Stimulated activated CD8-positive, alpha-beta memory T cell treated with anti-CD3 and anti-CD28 coated beads, Interleukin-12 subunit alpha, Interleukin-12 subunit beta, amount 100 ng/mL, for 24 hours (primary cell): Measurements from ENCODE around the gene RHD.
A peak's percentile ranks its signal among the peaks of the same experiment; 100 is the strongest.
"Not testable (repeated sequence)": the region's sequence is repeated elsewhere in the genome, so short reads cannot be mapped to it uniquely, and the experiment has no call there.

Experiments used
- DNase-seq: peaks from one replicate; pipeline ENCODE4 v3.0.0-alpha.2; 2020; ENCODE audit errors: extremely low read depth

RHD gene

DNA sequence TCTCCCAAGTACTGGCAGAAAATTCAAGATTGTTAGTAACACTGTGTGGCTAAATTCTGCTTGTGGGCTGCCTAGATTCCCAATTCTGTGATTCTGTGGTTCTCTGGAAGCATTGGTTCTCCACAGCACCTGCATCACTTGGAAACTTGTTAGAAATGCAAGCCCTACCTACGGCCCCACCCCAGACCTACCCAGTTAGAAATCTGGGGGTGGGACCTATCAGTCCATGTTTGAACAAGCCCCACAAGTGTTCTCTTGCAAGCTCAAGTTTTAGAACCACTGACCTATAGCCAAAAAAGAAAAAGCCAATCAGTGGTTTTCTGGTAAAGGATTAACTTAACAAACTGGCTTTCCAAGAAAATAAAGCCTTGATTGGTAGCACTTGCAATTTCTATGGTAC is 35.9 kb downstream of the RHD start:
- DNase-seq, result not testable (repeated sequence)

DNA sequence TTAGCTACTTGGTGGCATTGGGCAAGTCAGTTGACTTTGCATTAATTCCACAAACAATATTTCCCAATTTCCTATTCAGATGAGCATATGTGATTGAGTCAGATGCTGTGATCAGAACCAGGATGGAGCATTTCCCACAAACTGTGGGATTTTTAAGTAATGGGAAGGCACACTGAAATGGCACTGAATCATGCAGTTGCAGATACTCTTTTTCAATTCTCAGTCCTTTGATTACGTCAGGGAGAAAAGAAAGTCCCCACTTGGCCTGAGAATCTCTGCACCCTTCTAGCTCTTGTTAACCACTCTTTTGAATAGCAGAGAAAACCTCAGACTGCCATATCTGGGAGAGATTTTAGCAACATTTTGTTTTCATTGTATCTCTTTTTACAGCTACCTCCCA is 36.8 kb downstream of the RHD start:
- DNase-seq, result not testable (repeated sequence)

DNA sequence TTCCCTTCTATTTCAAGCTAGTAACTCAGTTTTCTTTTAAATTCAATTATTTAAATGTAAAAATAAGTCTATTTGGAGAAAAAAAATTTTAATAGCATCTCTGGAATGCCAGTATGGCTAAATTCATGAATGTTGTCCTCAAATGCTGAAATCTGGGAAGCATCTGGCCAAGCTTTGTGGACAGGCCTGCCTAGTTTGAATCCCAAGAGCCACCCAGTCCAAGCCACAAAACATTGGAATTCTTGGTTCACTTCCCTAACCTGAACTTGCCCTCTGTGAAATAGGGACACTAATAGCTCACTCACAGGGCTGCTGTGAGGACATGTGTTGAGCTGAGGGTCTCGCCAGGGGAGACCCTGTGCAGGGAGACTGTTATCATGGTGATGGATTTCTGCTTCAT is 37.2 kb downstream of the RHD start:
- DNase-seq, result not testable (repeated sequence)

DNA sequence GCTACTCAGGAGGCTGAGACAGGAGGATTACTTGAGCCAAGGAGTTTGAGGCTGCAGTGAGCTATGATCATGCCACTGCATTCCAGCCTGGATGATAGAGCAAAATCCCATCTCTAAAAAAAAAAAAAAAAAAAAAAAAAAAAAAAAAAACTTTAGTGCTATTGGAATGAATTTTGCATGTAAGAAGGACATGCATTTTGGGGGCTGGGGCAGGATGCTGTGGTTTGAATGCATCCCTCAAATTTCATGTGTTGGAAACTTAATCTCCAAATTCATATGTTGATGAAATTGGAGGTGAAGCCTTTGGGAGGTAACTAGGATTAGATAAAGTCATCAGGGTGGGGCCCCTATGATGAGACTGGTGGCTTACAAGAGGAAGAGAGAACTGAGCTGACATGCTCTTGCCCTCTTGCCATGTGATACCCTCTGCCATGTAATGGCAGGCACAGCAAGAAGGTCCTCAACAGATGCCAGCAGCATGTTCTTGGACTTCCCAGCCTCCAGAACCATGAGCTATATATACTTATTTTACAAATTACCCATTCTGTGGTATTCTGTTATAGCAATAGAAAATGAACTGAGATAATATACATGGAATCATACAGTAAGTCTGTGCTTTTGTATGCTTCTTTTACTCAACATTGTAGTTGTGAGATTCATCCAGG is 40.6 kb downstream of the RHD start:
- DNase-seq, result not testable (repeated sequence)

DNA sequence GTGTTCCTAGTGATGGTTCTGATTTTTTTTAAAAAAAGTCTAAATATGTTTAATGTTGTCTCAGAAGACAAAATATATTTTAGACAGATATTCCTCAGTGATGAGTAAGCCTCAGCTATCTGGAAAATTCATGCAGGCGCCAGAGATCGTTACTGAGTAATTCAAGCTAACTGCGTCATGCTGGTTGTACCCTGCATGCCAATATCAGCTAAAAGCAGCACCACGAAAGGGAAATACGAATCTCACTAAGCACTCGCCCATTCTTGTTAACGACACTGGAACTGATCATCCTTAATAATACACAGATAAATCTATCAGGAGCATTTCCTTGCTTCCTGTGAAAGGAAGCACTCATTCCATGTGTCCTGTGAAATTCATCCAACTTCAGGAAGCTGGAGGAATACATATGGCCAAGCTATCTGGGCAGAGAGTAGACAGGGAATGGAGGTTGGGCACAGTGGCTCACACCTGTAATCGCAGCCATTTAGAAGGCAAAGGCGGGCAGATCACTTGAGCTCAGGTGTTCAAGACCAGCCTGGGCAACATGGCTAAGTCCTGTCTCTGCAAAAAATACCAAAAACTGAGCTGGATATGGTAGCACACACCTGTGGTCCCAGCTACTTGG is 48.1 kb downstream of the RHD start:
- not testable (repeated sequence) for DNase-seq

DNA sequence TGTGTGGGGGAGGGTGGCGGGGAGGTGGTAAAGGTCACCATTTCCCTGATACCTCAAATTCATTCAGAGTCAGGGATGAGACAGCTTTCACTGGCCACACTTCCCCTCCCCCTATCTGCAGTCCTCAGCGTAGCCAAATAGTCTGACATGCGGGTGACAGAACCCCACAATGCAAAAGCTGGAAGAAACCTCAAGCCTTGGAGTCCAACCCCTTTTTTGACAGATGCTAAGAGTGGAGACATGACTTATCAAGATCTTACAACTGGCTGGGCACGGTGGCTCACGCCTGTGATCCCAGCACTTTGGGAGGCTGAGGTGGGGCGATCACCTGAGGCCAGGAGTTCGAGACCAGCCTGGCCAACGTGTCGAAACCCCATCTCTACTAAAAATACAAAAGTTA is 49.8 kb downstream of the RHD start:
- DNase-seq, result not testable (repeated sequence)

DNA sequence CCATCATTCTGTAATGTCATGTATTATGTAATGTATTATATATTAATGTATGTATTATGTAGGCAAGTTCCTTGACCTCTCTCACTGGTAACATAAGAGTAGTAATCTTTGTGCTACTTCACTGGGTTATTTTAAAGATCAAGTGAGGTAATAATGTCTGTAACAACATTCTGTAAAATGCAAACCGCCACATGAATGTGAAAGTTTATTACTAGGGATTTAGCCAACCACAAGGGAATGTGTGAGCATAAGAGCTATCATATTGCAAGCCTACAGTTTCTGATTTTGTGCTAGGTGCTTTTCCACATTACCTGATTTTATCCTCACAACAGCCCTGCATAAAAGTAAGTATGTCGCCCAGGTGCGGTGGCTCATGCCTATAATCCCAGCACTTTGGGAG is 52.1 kb downstream of the RHD start:
- not testable (repeated sequence) for DNase-seq

DNA sequence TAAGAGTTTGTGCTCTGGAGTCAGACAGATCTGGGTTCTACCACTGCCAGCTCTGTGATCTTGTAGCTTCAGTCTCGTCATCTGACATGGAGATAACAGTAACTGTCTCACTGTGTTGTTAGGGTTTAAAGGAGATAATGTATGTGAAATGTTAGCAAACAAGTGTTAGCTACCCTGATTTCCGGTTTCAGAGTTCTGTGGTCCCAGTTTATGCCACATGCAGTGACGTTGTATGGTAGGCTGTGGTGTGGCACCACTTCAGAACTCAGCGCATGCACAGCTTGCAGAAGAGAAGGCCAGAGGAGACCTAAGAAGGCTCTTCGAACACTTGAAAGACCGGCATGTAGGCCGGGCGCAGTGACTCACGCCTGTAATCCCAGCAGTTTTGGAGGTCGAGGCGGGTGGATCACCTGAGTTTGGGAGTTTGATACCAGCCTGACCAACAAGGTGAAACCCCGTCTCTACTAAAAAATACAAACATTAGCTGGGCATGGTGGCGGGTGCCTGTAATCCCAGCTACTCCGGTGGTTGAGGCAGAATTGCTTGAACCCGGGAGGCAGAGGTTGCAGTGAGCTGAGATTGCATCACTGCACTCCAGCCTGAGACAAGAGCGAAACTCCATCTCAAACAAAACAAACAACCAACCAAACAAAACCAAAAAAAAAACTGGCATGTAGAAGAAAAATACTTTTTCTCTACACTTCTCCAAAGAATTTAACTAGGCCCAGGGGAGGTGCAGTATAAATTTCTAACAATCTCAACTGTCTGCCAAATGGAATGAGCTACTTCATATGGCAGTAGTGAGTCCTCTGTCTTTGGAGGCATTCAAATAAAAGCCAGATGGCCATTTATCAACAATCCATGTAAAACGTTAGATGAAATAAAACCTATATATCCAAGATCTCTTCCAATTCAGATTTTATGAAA is 55.8 kb downstream of the RHD start:
- DNase-seq, result not testable (repeated sequence)

DNA sequence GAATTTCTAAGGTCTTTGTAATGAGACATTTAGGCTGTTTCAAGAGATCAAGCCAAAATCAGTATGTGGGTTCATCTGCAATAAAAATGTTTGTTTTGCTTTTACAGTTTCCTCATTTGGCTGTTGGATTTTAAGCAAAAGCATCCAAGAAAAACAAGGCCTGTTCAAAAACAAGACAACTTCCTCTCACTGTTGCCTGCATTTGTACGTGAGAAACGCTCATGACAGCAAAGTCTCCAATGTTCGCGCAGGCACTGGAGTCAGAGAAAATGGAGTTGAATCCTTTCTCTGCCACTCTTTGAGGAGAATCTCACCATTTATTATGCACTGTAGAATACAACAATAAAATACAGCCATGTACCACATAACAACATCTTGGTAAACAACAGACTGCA is 56.5 kb downstream of the RHD start:
- not testable (repeated sequence) for DNase-seq

DNA sequence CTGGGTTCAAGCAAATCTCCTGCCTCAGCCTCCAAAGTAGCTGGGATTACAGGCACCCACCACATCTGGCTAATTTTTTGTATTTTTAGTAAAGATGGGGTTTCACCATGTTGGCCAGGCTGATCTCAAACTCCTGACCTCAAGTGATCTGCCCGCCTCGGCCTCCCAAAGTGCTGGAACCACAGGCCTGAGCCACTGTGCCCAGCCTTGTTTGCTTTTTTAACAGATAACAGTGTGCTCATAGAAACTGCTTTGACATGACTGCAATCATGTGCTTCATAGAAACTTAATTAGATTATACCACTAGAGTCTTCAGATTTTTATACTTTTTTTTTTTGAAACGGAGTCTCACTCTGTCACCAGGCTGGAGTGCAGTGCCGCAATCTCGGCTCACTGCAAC is 57.0 kb downstream of the RHD start:
- not testable (repeated sequence) for DNase-seq

DNA sequence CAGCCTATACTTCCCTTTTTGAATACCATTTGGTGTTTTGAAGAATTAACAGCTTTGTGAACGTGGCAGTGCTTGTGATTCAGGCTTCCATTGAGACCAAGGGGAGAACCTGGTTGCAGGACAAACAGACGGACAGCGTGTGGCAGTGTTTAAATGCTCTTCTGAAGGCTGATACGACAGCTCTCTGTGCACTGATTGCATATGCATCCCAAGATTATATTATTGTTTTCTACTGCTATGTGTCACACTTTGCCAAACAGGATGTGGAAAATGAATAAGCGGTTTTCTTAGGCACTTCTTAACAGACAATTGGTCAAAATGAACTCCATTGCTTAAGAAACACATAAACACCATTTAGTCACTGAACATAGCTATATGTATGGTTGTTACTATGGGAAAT is 57.6 kb downstream of the RHD start:
- DNase-seq, result not testable (repeated sequence)

DNA sequence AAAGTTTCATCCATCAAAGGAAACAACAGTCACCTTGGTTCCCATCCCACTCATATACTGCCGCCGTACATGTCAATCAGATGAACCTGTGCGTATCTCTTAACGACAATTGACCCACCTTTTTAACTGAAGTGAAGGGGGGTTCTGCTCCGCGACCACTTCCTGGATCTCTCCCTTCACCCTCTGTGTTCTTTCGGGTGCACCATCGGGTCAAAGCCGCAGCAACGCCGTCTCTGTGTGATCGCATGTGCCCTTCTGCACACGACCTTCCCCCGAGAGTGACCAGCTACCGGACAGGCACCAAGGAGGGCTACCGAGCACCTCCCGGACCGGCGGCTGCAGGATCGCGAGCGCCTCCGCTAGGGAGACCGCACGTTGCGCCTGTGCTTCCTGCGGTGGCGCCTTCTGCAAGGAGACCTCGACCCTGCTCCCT is 64.6 kb downstream of the RHD start:
- not testable (repeated sequence) for DNase-seq

DNA sequence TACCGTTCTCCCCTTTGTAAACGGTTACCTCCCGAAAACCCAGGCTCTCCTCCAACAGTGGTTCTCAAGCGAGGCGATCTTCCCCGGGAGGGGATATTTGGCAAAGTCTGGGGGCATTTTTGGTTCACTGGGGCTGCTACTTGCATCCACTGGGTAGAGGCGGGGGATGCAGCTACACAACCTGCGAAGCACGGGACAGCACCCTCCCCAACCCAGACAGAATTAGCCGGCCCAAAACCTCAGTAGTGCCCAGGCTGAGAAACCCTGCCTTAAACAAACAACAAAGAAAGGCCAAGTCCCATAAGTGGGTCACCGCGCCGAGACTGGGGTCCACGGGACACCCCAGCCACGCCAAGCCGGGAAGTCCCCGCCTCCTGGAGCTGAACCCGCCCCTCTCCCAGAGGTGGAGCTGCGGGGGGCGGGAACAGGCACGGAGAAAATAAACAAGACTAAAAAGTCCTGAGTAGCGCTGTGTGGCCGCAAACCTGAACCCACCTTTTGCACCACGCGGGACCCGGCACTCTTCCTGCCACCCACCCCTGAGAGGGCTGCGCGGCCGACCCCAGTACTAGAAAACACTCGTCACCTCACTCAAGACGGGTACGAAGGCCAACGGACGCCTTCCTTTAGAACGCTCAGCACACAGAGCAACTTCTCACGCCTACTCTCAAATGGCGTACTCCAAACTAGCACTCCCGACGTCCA is 65.3 kb downstream of the RHD start:
- not testable (repeated sequence) for DNase-seq

DNA sequence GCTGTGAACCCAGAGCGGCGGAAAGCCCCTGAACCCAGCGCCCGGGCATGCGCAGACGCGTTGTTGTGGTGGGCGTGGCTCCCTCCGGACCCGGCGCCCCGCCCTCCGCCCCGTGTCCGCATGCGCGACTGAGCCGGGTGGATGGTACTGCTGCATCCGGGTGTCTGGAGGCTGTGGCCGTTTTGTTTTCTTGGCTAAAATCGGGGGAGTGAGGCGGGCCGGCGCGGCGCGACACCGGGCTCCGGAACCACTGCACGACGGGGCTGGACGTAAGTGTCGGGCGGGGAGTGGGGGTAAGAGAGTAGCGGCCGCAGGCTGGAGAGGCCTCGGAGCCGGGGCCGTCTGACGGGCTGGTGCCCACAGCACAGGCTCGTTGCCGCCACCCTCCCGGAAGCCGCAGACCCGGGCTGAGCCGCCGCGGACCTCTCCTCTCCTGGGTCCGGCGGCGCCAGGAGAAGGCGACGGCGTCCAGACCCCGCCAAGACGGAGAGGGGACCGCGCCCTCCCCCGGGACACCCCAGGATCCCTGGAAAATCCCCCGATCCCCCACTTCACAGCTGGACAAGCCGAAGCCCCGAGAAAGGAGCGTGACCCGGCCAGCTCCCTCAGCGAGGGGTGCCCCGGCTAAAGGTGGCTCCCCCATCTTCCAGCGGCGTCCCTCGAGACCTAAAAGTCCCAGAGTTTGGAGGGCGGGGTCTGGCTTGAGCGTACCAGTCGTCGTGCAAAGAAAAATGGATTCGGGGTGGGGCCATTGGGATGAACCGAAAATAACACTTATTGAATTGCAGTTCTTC is 66.1 kb downstream of the RHD start, which contains the start of gene TMEM50A:
Gene TMEM50A, plus strand, starts transcription at position 147 of the 794 bp plus-strand sequence. CDS start 2,153 bp downstream, outside the sequence.
- DNase-seq, result peak; percentile 71

DNA sequence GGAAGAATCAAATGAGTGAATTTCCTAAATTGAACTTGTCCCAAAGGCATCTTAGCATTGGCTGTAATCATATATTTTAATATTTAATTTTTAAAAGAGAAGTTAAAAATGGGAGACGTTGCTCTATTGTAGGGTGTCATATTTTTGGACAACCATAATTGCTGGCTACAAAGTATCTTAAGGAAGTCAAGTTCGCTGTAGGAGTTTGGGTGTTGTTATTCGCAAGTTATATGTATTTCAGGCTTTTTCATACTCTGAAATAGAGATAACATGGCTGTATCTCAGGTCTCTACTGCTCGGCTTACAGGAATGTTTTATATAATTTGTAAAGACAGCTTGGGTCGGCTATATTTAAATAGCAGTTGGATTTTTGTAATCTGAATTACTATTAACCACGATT is 66.7 kb downstream of the RHD start:
- DNase-seq, result no peak

DNA sequence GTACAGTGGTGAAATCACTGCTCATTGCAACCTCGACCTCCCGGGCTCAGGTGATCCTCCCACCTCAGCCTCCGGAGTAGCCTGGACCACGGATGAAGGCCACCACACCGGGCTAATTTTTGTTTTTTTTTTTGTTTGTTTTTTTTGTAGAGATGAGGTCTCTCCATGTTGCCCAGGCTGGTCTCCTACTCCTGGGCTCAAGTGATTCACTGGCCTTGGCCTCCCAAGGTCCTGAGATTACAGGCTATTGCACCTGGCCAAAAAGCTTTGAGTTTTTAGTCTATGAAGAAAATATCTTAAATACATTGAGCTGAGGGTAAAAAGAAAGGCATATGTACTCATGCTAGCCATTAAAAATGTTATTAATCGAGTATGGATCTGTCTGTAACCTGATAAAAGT is 69.4 kb downstream of the RHD start:
- DNase-seq, result no peak

DNA sequence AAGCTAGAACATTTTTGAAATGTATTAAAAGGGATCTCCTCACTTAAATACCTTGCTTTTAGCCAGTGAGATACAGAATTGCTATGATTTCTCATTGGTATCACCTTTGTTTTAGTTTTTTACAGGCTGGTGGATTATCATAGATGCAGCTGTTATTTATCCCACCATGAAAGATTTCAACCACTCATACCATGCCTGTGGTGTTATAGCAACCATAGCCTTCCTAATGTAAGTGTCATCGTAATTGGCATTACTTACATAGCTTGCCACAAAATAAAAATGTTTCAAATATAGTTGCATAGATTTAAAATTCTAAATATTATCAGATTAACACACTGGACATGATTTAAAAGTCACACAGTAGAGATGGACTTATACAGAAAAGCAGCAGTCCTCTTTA is 70.5 kb downstream of the RHD start:
- no peak for DNase-seq

DNA sequence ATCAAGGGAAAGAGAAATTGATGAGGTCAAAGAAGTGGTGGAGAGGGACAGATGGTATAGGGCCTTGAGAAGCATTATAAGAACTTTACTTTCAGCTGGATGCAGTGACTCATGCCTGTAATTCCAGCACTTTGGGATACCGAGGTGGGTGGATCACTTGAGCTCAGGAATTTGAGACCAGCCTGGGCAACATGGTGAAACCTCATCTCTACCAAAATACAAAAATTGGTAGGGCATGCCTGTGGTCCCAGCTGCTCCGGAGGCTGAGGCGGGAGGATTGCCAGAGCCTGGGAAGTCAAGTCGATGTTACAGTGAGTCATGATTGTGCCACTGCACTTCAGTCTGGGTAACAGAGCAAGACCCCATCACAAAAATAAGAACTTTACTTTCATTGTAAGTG is 71.6 kb downstream of the RHD start:
- no peak for DNase-seq

DNA sequence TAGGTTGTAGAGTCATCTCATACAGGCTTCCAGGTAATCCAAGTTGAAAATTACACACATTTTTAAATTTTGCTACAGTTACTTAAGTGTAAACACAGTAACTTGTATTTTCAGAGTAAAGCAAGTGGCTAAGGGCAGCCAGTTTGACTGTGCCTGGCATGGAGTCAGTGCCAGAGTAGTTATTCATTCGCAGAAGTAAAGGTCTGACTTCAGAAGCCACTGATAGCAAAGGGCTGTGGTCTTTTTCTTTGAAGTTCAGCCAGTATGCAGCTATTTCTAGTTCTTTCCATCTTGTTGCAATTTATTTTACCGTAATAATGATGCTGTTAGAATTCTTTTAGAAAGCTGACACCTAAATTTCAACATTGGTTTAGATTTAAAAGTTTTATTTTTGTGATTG is 75.2 kb downstream of the RHD start:
- DNase-seq, result no peak

DNA sequence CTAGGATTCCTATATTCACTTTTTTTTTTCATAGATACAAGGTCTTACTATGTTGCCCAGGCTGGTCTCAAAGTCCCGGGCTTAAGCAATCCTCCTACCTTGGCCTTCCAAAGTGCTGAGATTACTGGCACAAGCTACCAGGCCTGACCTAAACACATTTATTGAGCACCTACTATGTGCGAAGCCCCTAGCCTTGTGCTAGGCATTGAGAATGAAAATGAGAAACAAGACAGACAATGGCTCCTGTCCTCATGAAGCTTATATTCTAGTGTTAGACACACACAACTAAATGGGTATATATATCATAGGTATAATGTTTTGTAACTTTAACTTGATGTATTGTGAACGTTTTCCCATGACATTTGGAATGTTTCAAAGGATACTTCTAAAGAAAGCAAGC is 77.3 kb downstream of the RHD start:
- DNase-seq, result no peak

DNA sequence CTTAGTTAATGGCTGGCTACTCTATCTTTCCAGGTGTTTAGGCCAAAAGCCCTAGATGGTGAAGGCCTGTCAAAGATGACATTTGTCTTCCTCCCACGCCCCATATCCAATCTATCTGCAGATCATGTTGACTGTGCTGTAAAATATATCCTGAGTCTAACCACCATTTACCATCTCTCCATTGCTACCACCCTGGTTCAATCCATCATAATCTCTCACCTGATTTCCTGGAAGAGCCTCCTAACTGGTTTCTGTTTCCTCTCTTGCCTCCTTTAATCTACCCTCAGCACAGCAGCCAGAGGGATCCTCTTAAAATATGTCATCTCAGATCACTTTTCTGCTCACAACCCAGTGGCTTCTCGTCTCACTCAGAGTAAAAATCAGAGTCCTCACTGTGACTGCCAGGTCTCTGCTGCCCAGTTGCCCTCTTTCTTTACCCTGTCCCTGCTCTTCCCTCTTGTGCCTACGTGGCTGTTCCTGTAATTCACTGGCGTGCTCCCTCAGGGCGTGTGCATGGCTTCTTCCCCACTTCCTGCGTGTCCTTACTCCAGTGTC is 83.6 kb downstream of the RHD start:
- no peak for DNase-seq
